ENCODE results near the gene RIMBP3C.
"Not testable (repeated sequence)": the region's sequence is repeated elsewhere in the genome, so short reads cannot be mapped to it uniquely, and the experiment has no call there.

Gene RIMBP3C

GRCh38 chr22:21526705-21527500 is 24.4 kb downstream of the RIMBP3C start:
- DNase-seq, result not testable (repeated sequence)

- DNase-seq, result not testable (repeated sequence)
These were observed 34.1 kb downstream of the RIMBP3C start for GRCh38 chr22:21516970-21517764.

GRCh38 chr22:21516522-21516921 is 34.7 kb downstream of the RIMBP3C start:
- DNase-seq, result not testable (repeated sequence)

- DNase-seq, result not testable (repeated sequence)
These were observed 36.0 kb downstream of the RIMBP3C start for GRCh38 chr22:21515234-21515633.

- DNase-seq, result not testable (repeated sequence)
These were observed 37.1 kb downstream of the RIMBP3C start for GRCh38 chr22:21514117-21514516.

GRCh38 chr22:21512022-21512421 is 39.2 kb downstream of the RIMBP3C start:
- DNase-seq, result not testable (repeated sequence)

GRCh38 chr22:21510397-21510796 is 40.9 kb downstream of the RIMBP3C start:
- not testable (repeated sequence) for DNase-seq

- DNase-seq, result not testable (repeated sequence)
These were observed 51.4 kb downstream of the RIMBP3C start for GRCh38 chr22:21499623-21500506.

- not testable (repeated sequence) for DNase-seq
These were observed 52.8 kb downstream of the RIMBP3C start for GRCh38 chr22:21498489-21498888.

GRCh38 chr22:21497984-21498383 is 53.3 kb downstream of the RIMBP3C start:
- not testable (repeated sequence) for DNase-seq

Measured in NCI-H187 (cell line).